Mucosa of rectum (tissue), 2 donors: ENCODE measurements around the gene CEP350.
A peak's percentile ranks its signal among the peaks of the same experiment; 100 is the strongest.

Experiments used
- H3K27ac ChIP-seq, 2 donors: one replicate each; pipeline ENCODE4 v1.7.0; 2013; ENCODE audit warnings: inconsistent platforms in 2 of 2, low read depth in 2 of 2, low read length in 2 of 2
- H3K27me3 ChIP-seq, 2 donors: one replicate each; pipeline ENCODE4 v1.7.0; 2013; ENCODE audit warnings: low read length in 2 of 2; ENCODE audit not compliant: control insufficient read depth in 2 of 2, insufficient read depth in 2 of 2
- H3K36me3 ChIP-seq, 2 donors: one replicate each; pipeline ENCODE4 v1.7.0; 2013; ENCODE audit warnings: low read length in 2 of 2; ENCODE audit not compliant: control insufficient read depth in 2 of 2, insufficient read depth in 2 of 2
- H3K4me1 ChIP-seq, 2 donors: one replicate each; pipeline ENCODE4 v1.7.0; 2013; ENCODE audit warnings: low read length in 2 of 2, mild to moderate bottlenecking in 1 of 2; ENCODE audit not compliant: control insufficient read depth in 2 of 2, insufficient read depth in 2 of 2
- H3K4me3 ChIP-seq, 2 donors: one replicate each; pipeline ENCODE4 v1.7.0; 2013; ENCODE audit warnings: low read length in 2 of 2
- H3K9ac ChIP-seq, 2 donors: one replicate each; pipeline ENCODE4 v1.7.0; 2013; ENCODE audit warnings: low read length in 2 of 2, low read depth in 1 of 2, mild to moderate bottlenecking in 1 of 2
- H3K9me3 ChIP-seq, 2 donors: one replicate each; pipeline ENCODE4 v1.7.0; 2013; ENCODE audit warnings: low read length in 2 of 2; ENCODE audit not compliant: control insufficient read depth in 2 of 2
- donor health status: healthy.
- donor health status: Normal muscosa, but diverticular disease.

Gene CEP350

GRCh38 chr1:179954493-179955286, at the start of gene CEP350:
CEP350 (plus strand) TSS chr1:179954810; CDS start chr1:179986182, 31,372 bp downstream.
- Histone ChIP-seq H3K27ac (peak within 1 kb of the TSS; percentile 94 to 95), H3K4me1 (peaks cover 8 to 19% of the 10 kb centered on the region in 2 donors), H3K9me3 (no peaks in the 10 kb centered on the region), H3K27me3 (no peaks in the 10 kb centered on the region), H3K36me3 (no peaks in the 10 kb centered on the region), H3K4me3 (peak within 1 kb of the TSS; percentile 84 to 99), H3K9ac (peak within 1 kb of the TSS; percentile 93 to 96)

- no peaks in the 10 kb centered on the region for H3K9me3 ChIP-seq
- peaks cover 26 to 33% of the 10 kb centered on the region in 2 donors for H3K36me3 ChIP-seq
- no peak overlapping the region for H3K27ac ChIP-seq
- H3K27me3 ChIP-seq: no peaks in the 10 kb centered on the region
- H3K4me1 ChIP-seq: no peaks in the 10 kb centered on the region
- no peak overlapping the region for H3K9ac ChIP-seq
- H3K4me3 ChIP-seq: no peak overlapping the region
Observed at GRCh38 chr1:179910934-179911333, 43.7 kb upstream of the CEP350 start.

- Histone ChIP-seq H3K36me3 (peaks cover 29 to 39% of the 10 kb centered on the region in 2 donors), H3K9ac (no peak overlapping the region), H3K4me3 (no peak overlapping the region), H3K27me3 (no peaks in the 10 kb centered on the region), H3K4me1 (no peaks in the 10 kb centered on the region), H3K27ac (no peak overlapping the region), H3K9me3 (no peaks in the 10 kb centered on the region)
Observed at GRCh38 chr1:179911812-179912211, 42.8 kb upstream of the CEP350 start.

- H3K9me3 ChIP-seq: no peaks in the 10 kb centered on the region
- H3K27me3 ChIP-seq: no peaks in the 10 kb centered on the region
- no peak overlapping the region for H3K27ac ChIP-seq
- H3K4me1 ChIP-seq: no peaks in the 10 kb centered on the region
- no peak overlapping the region for H3K9ac ChIP-seq
- peaks cover 40 to 48% of the 10 kb centered on the region in 2 donors for H3K36me3 ChIP-seq
- H3K4me3 ChIP-seq: no peak overlapping the region
Observed at GRCh38 chr1:179917601-179918429, 36.8 kb upstream of the CEP350 start.

- peaks cover 18 to 23% of the 10 kb centered on the region in 2 donors for H3K36me3 ChIP-seq
- no peaks in the 10 kb centered on the region for H3K4me1 ChIP-seq
- no peak overlapping the region for H3K27ac ChIP-seq
- no peaks in the 10 kb centered on the region for H3K9me3 ChIP-seq
- H3K9ac ChIP-seq: no peak overlapping the region
- no peak overlapping the region for H3K4me3 ChIP-seq
- H3K27me3 ChIP-seq: no peaks in the 10 kb centered on the region
Observed at GRCh38 chr1:179921472-179921871, 33.1 kb upstream of the CEP350 start.

- no peak overlapping the region for H3K27ac ChIP-seq
- H3K9me3 ChIP-seq: no peaks in the 10 kb centered on the region
- H3K9ac ChIP-seq: no peak overlapping the region
- H3K36me3 ChIP-seq: peaks cover 17 to 22% of the 10 kb centered on the region in 2 donors
- no peaks in the 10 kb centered on the region for H3K4me1 ChIP-seq
- no peak overlapping the region for H3K4me3 ChIP-seq
- no peaks in the 10 kb centered on the region for H3K27me3 ChIP-seq
Observed at GRCh38 chr1:179921981-179922872, 32.4 kb upstream of the CEP350 start.

GRCh38 chr1:179923029-179923428, 31.6 kb upstream of the CEP350 start:
- Histone ChIP-seq H3K4me1 (no peaks in the 10 kb centered on the region), H3K4me3 (no peak overlapping the region), H3K9me3 (no peaks in the 10 kb centered on the region), H3K9ac (no peak overlapping the region), H3K27me3 (no peaks in the 10 kb centered on the region), H3K27ac (no peak overlapping the region), H3K36me3 (peaks cover 9 to 14% of the 10 kb centered on the region in 2 donors)

GRCh38 chr1:179924268-179924667, 30.3 kb upstream of the CEP350 start:
- Histone ChIP-seq H3K27ac (no peak overlapping the region), H3K4me1 (no peaks in the 10 kb centered on the region), H3K4me3 (no peak overlapping the region), H3K27me3 (no peaks in the 10 kb centered on the region), H3K9ac (no peak overlapping the region), H3K36me3 (peaks cover 5 to 7% of the 10 kb centered on the region in 2 donors), H3K9me3 (no peaks in the 10 kb centered on the region)

- Histone ChIP-seq H3K9ac (no peak overlapping the region), H3K27ac (no peak overlapping the region), H3K4me3 (no peak overlapping the region), H3K36me3 (peaks cover 3% of the 10 kb centered on the region in 2 donors), H3K9me3 (no peaks in the 10 kb centered on the region), H3K4me1 (peaks cover 0 to 2% of the 10 kb centered on the region in 2 donors), H3K27me3 (no peaks in the 10 kb centered on the region)
Observed at GRCh38 chr1:179925302-179925701, 29.3 kb upstream of the CEP350 start.
